ENCODE data around the gene CECR2. TPM values are rescaled to one million over a fixed set of nuclear protein-coding genes. Genes with fewer than 3 reads are reported as not detected.

CECR2 gene
- total RNA-seq, result 3.4 TPM
- 0.58 TPM for polyA plus RNA-seq (ENCODE audit: insufficient read depth, low read depth, low replicate concordance)
- long read RNA-seq, donor 1, result 0 reads
- long read RNA-seq, donor 2, result 0 reads
- long read RNA-seq, donor 3, result 0 reads
- long read RNA-seq, donor 4, result 0 reads
- long read RNA-seq, donor 5, result 0 reads
- long read RNA-seq, donor 6, result 0 reads
- long read RNA-seq, donor 7, partial matches to known transcripts, result 0 of 2 reads
- long read RNA-seq, donor 7, other reads (novel, unspliced or antisense), result 2 of 2 reads
- long read RNA-seq, donor 8, partial matches to known transcripts, result 5 of 5 reads
- long read RNA-seq, donor 8, other reads (novel, unspliced or antisense), result 0 of 5 reads
- long read RNA-seq, donor 9, result 0 reads
- long read RNA-seq, donor 10, result 0 reads

GRCh38 chr22:17369439-17370025 is at the start of gene CECR2:
Gene CECR2, plus strand, starts transcription at chr22:17369460. Its CDS starts 324 bp downstream, at chr22:17369784.
- Histone ChIP-seq H3K9me3 (ENCODE audit: control insufficient read depth in 2 of 3, insufficient read depth in 1 of 3, low read length in 3 of 3) (no peaks in the 10 kb centered on the region), H3K27ac (ENCODE audit: low read depth in 2 of 2, low read length in 2 of 2) (peak within 1 kb of the TSS; percentile 22 to 37), H3K9ac (ENCODE audit: low read length in 3 of 3) (peak within 1 kb of the TSS in 2 of 3 donors; percentile 19 to 58), H3K4me3 (ENCODE audit: low read length in 3 of 3) (peak within 1 kb of the TSS; percentile 60 to 73 (median 69)), H3K36me3 (ENCODE audit: control insufficient read depth in 2 of 3, insufficient read depth in 3 of 3, low read length in 3 of 3) (no peaks in the 10 kb centered on the region), H3K4me1 (ENCODE audit: control insufficient read depth in 2 of 3, insufficient read depth in 2 of 3, low read depth in 1 of 3, low read length in 3 of 3) (no peaks in the 10 kb centered on the region), H3K27me3 (ENCODE audit: control insufficient read depth, insufficient read depth, low read length) (no peaks in the 10 kb centered on the region)
- peak; percentile 74 to 89 (median 82) for DNase-seq
- intact Hi-C loops (cut with DNase I), result no loop called here
- TF ChIP-seq CTCF (IDR thresholded peaks at IDR 0.05; ENCODE audit: borderline replicate concordance, extremely low read depth, insufficient read depth), result no peak
- FAIRE-seq, result no peak

DNA sequence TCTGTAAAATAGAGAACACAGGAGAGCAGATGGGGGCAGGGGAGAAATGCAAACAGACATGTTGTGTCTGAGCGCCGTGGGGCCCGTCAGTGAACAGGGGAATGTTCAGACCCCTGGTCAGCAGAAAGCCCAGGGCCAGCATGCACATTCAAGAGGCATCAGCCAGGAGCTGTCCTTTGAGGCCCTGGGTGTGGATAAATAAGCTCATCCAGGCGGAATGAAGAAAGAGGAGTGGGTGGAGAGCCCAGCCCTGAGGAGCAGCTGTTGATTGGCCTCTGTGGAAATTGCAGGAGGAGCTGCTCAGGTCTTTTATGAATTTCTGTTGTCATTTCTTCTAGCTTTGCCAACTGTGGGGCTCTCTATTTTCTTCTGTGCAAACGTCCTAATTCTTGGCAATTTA is 49.7 kb upstream of the CECR2 start:
- no peak overlapping the region for H3K4me3 ChIP-seq (ENCODE audit: low read length in 3 of 3)
- TF ChIP-seq CTCF (IDR thresholded peaks at IDR 0.05; ENCODE audit: borderline replicate concordance, extremely low read depth, insufficient read depth), result no peak
- H3K27me3 ChIP-seq (ENCODE audit: control insufficient read depth, insufficient read depth, low read length), result no peaks in the 10 kb centered on the region
- FAIRE-seq, result no peak
- H3K36me3 ChIP-seq (ENCODE audit: control insufficient read depth in 2 of 3, insufficient read depth in 3 of 3, low read length in 3 of 3), result no peaks in the 10 kb centered on the region
- intact Hi-C loops (cut with DNase I), result no loop called here
- DNase-seq, result no peak
- H3K27ac ChIP-seq (ENCODE audit: low read depth in 2 of 2, low read length in 2 of 2), result no peak overlapping the region
- no peak overlapping the region for H3K9ac ChIP-seq (ENCODE audit: low read length in 3 of 3)
- H3K4me1 ChIP-seq (ENCODE audit: control insufficient read depth in 2 of 3, insufficient read depth in 2 of 3, low read depth in 1 of 3, low read length in 3 of 3), result peaks cover 0 to 2% (median 0%) of the 10 kb centered on the region in 3 donors
- H3K9me3 ChIP-seq (ENCODE audit: control insufficient read depth in 2 of 3, insufficient read depth in 1 of 3, low read length in 3 of 3), result no peaks in the 10 kb centered on the region

- no peak for FAIRE-seq
- TF ChIP-seq CTCF (IDR thresholded peaks at IDR 0.05; ENCODE audit: borderline replicate concordance, extremely low read depth, insufficient read depth), result no peak
- Histone ChIP-seq H3K9ac (ENCODE audit: low read length in 3 of 3) (no peak overlapping the region), H3K27ac (ENCODE audit: low read depth in 2 of 2, low read length in 2 of 2) (no peak overlapping the region), H3K27me3 (ENCODE audit: control insufficient read depth, insufficient read depth, low read length) (no peaks in the 10 kb centered on the region), H3K4me1 (ENCODE audit: control insufficient read depth in 2 of 3, insufficient read depth in 2 of 3, low read depth in 1 of 3, low read length in 3 of 3) (no peaks in the 10 kb centered on the region), H3K4me3 (ENCODE audit: low read length in 3 of 3) (no peak overlapping the region), H3K9me3 (ENCODE audit: control insufficient read depth in 2 of 3, insufficient read depth in 1 of 3, low read length in 3 of 3) (no peaks in the 10 kb centered on the region), H3K36me3 (ENCODE audit: control insufficient read depth in 2 of 3, insufficient read depth in 3 of 3, low read length in 3 of 3) (no peaks in the 10 kb centered on the region)
- DNase-seq, result no peak
- intact Hi-C loops (cut with DNase I), result no loop called here
These were observed 46.7 kb upstream of the CECR2 start for GRCh38 chr22:17322511-17322910.
